HAP-1 (cell line): ENCODE measurements around the gene GPR21.

Source experiments
- DNase-seq, 2 experiments: peaks; one replicate each; pipeline ENCODE4 v3.0.0-alpha.2; 2016 to 2020; ENCODE audit warnings: low spot score in 2 of 2
- H3K27me3 ChIP-seq: fragments of 250-450 bp; sonication (Bioruptor Pico); 2 replicates; pipeline ENCODE4 v1.5.1; 2020; ENCODE audit warnings: low read depth, mild to moderate bottlenecking, moderate library complexity
- H3K36me3 ChIP-seq: fragments of 250-450 bp; sonication (Bioruptor Pico); replicated peaks from 2 replicates; pipeline ENCODE4 v1.5.1; 2020; ENCODE audit warnings: mild to moderate bottlenecking
- H3K4me1 ChIP-seq: fragments of 250-450 bp; sonication (Bioruptor Pico); 2 replicates; pipeline ENCODE4 v1.5.1; 2020; ENCODE audit warnings: mild to moderate bottlenecking
- H3K4me3 ChIP-seq: fragments of 250-450 bp; sonication (Bioruptor Pico); 2 replicates; pipeline ENCODE4 v1.5.1; 2020; ENCODE audit warnings: mild to moderate bottlenecking, moderate library complexity
- H3K9me3 ChIP-seq: fragments of 250-450 bp; sonication (Bioruptor Pico); 2 replicates; pipeline ENCODE4 v1.5.1; 2020; ENCODE audit warnings: mild to moderate bottlenecking, moderate library complexity
- in situ Hi-C: fragments of 300-500 bp; cut with MboI; formaldehyde crosslinking; loops from 3 replicates; pipeline ENCODE4 v1.14.3; 2020; ENCODE audit warnings: low sequenced_read_pairs, inconsistent platforms, mixed read lengths

Gene GPR21

GRCh38 chr9:123062351-123063176, 29.1 kb downstream of the GPR21 start:
- Histone ChIP-seq H3K4me1 (no peaks in the 10 kb centered on the region), H3K27me3 (no peaks in the 10 kb centered on the region), H3K4me3 (no peak overlapping the region), H3K36me3 (peaks cover 12% of the 10 kb centered on the region), H3K9me3 (no peaks in the 10 kb centered on the region)
- DNase-seq = no peak
- in situ Hi-C loops = no loop called here

- in situ Hi-C loops = no loop called here
- Histone ChIP-seq H3K4me3 (no peak overlapping the region), H3K4me1 (no peaks in the 10 kb centered on the region), H3K9me3 (no peaks in the 10 kb centered on the region), H3K36me3 (peaks cover 12% of the 10 kb centered on the region), H3K27me3 (no peaks in the 10 kb centered on the region)
- no peak for DNase-seq
Measured at GRCh38 chr9:123063177-123063598, 29.7 kb downstream of the GPR21 start.

GRCh38 chr9:123063896-123064295, 30.4 kb downstream of the GPR21 start:
- in situ Hi-C loops = no loop called here
- Histone ChIP-seq H3K27me3 (no peaks in the 10 kb centered on the region), H3K36me3 (peaks cover 12% of the 10 kb centered on the region)

GRCh38 chr9:123064716-123065115, 31.2 kb downstream of the GPR21 start:
- H3K4me3 ChIP-seq = no peak overlapping the region
- H3K4me1 ChIP-seq = no peaks in the 10 kb centered on the region
- in situ Hi-C loops = no loop called here
- no peaks in the 10 kb centered on the region for H3K9me3 ChIP-seq
- DNase-seq = no peak
- no peaks in the 10 kb centered on the region for H3K27me3 ChIP-seq
- peaks cover 12% of the 10 kb centered on the region for H3K36me3 ChIP-seq

More at GRCh38 chr9:123063896-123064295, 30.4 kb downstream of the GPR21 start:
- Histone ChIP-seq H3K4me3 (no peak overlapping the region), H3K4me1 (no peaks in the 10 kb centered on the region), H3K9me3 (no peaks in the 10 kb centered on the region)
- no peak for DNase-seq

- in situ Hi-C loops = no loop called here
- Histone ChIP-seq H3K4me3 (no peak overlapping the region), H3K27me3 (no peaks in the 10 kb centered on the region), H3K9me3 (no peaks in the 10 kb centered on the region), H3K36me3 (peaks cover 16% of the 10 kb centered on the region), H3K4me1 (no peaks in the 10 kb centered on the region)
- DNase-seq = no peak
Measured at GRCh38 chr9:123065196-123065595, 31.7 kb downstream of the GPR21 start.

- no peaks in the 10 kb centered on the region for H3K4me1 ChIP-seq
- no peak overlapping the region for H3K4me3 ChIP-seq
- H3K27me3 ChIP-seq = no peaks in the 10 kb centered on the region
- no peak for DNase-seq
- in situ Hi-C loops = no loop called here
- H3K36me3 ChIP-seq = peaks cover 22% of the 10 kb centered on the region
- no peaks in the 10 kb centered on the region for H3K9me3 ChIP-seq
Measured at GRCh38 chr9:123067136-123067535, 33.7 kb downstream of the GPR21 start.

GRCh38 chr9:123069010-123069481, 35.6 kb downstream of the GPR21 start:
- Histone ChIP-seq H3K36me3 (peaks cover 22% of the 10 kb centered on the region), H3K27me3 (no peaks in the 10 kb centered on the region), H3K4me1 (no peaks in the 10 kb centered on the region), H3K4me3 (no peak overlapping the region), H3K9me3 (no peaks in the 10 kb centered on the region)
- no peak for DNase-seq
- in situ Hi-C loops = no loop called here

GRCh38 chr9:123070198-123070597, 36.7 kb downstream of the GPR21 start:
- Histone ChIP-seq H3K9me3 (no peaks in the 10 kb centered on the region), H3K36me3 (peaks cover 25% of the 10 kb centered on the region), H3K27me3 (no peaks in the 10 kb centered on the region), H3K4me3 (no peak overlapping the region), H3K4me1 (no peaks in the 10 kb centered on the region)
- no peak for DNase-seq
- in situ Hi-C loops = no loop called here

GRCh38 chr9:123072407-123072995, 39.0 kb downstream of the GPR21 start:
- DNase-seq = no peak
- Histone ChIP-seq H3K27me3 (no peaks in the 10 kb centered on the region), H3K9me3 (no peaks in the 10 kb centered on the region), H3K36me3 (peaks cover 13% of the 10 kb centered on the region), H3K4me3 (no peak overlapping the region), H3K4me1 (no peaks in the 10 kb centered on the region)
- in situ Hi-C loops = no loop called here

GRCh38 chr9:123073441-123073840, 40.0 kb downstream of the GPR21 start:
- H3K36me3 ChIP-seq = peaks cover 13% of the 10 kb centered on the region
- H3K27me3 ChIP-seq = no peaks in the 10 kb centered on the region
- no peaks in the 10 kb centered on the region for H3K4me1 ChIP-seq
- H3K4me3 ChIP-seq = no peak overlapping the region
- no peaks in the 10 kb centered on the region for H3K9me3 ChIP-seq
- no peak for DNase-seq
- in situ Hi-C loops = no loop called here

GRCh38 chr9:123073991-123074422, 40.5 kb downstream of the GPR21 start:
- no peaks in the 10 kb centered on the region for H3K9me3 ChIP-seq
- no peaks in the 10 kb centered on the region for H3K4me1 ChIP-seq
- in situ Hi-C loops = no loop called here
- H3K27me3 ChIP-seq = no peaks in the 10 kb centered on the region
- no peak for DNase-seq
- H3K36me3 ChIP-seq = peaks cover 13% of the 10 kb centered on the region
- no peak overlapping the region for H3K4me3 ChIP-seq

- in situ Hi-C loops = no loop called here
- Histone ChIP-seq H3K9me3 (no peaks in the 10 kb centered on the region), H3K4me3 (no peak overlapping the region)
Measured at GRCh38 chr9:123074628-123075027, 41.2 kb downstream of the GPR21 start.

GRCh38 chr9:123080444-123080843, 47.0 kb downstream of the GPR21 start:
- H3K36me3 ChIP-seq = peaks cover 4% of the 10 kb centered on the region; the same call in 1 of the 2 replicates
- no peak for DNase-seq
- no peaks in the 10 kb centered on the region for H3K9me3 ChIP-seq
- in situ Hi-C loops = loop anchor here (5.0 kb wide), 1 partner anchor 272 kb away; no protein-coding TSS in a partner anchor
- H3K27me3 ChIP-seq = no peaks in the 10 kb centered on the region
- no peak overlapping the region for H3K4me3 ChIP-seq
- no peaks in the 10 kb centered on the region for H3K4me1 ChIP-seq

More at GRCh38 chr9:123074628-123075027, 41.2 kb downstream of the GPR21 start:
- Histone ChIP-seq H3K27me3 (no peaks in the 10 kb centered on the region), H3K36me3 (peaks cover 13% of the 10 kb centered on the region), H3K4me1 (no peaks in the 10 kb centered on the region)
- DNase-seq = no peak

- Histone ChIP-seq H3K9me3 (no peaks in the 10 kb centered on the region), H3K27me3 (no peaks in the 10 kb centered on the region), H3K4me1 (no peaks in the 10 kb centered on the region), H3K36me3 (peaks cover 4% of the 10 kb centered on the region; the same call in 1 of the 2 replicates), H3K4me3 (no peak overlapping the region)
- peak; percentile 45 to 51 for DNase-seq
- in situ Hi-C loops = loop anchor here (5.0 kb wide), 1 partner anchor 270 kb away; no protein-coding TSS in a partner anchor
Measured at GRCh38 chr9:123081824-123082223, 48.4 kb downstream of the GPR21 start.
